Thoracic aorta (tissue), 2 donors: ENCODE data around the gene THRSP. TPM values are rescaled to one million over a fixed set of nuclear protein-coding genes. Genes with fewer than 3 reads are reported as not detected.
A peak's percentile ranks its signal among the peaks of the same experiment; 100 is the strongest.

Source experiments
- ATAC-seq: fragments of 150-250 bp; one replicate; pipeline ENCODE4 v1.8.0; 2017; ENCODE audit warnings: low read depth; ENCODE audit not compliant: insufficient number of reproducible peaks, low FRiP score
- DNase-seq: peaks from one replicate; pipeline ENCODE4 v3.0.0-alpha.2; 2020; ENCODE audit warnings: low spot score
- H3K27ac ChIP-seq, 2 donors: fragments of 200-600 bp; sonication (generic); 1 replicate in 1 of 2; 2 replicates in 1 of 2; pipeline ENCODE4 v1.5.1; 2016; ENCODE audit warnings: mild to moderate bottlenecking in 2 of 2, moderate library complexity in 2 of 2
- H3K27me3 ChIP-seq: fragments of 200-600 bp; sonication (generic); replicated peaks from 2 replicates; pipeline ENCODE4 v1.6.0; 2016; ENCODE audit warnings: mild to moderate bottlenecking; ENCODE audit not compliant: insufficient read depth
- H3K36me3 ChIP-seq: fragments of 200-600 bp; sonication (generic); one replicate; pipeline ENCODE4 v1.5.1; 2016
- H3K4me1 ChIP-seq, 2 donors: fragments of 200-600 bp; sonication (generic); 1 replicate in 1 of 2; 2 replicates in 1 of 2; pipeline versions ENCODE4 v1.5.1 to v1.6.0; 2016; ENCODE audit warnings: low read depth in 2 of 2, mild to moderate bottlenecking in 1 of 2; ENCODE audit not compliant: control insufficient read depth in 1 of 2
- H3K4me3 ChIP-seq: fragments of 200-600 bp; sonication (generic); 2 replicates; pipeline ENCODE4 v1.5.1; 2016; ENCODE audit warnings: mild to moderate bottlenecking
- H3K9me3 ChIP-seq: fragments of 200-600 bp; sonication (generic); 2 replicates; pipeline ENCODE4 v1.5.1; 2016
- CTCF ChIP-seq: fragments of 200-600 bp; sonication (generic); IDR thresholded peaks from one replicate; pipeline ENCODE4 v1.5.1; 2019; ENCODE audit warnings: antibody characterized with exemption
- total RNA-seq, 2 donors: library from RNA; depleted of rRNA; stranded (reverse); fragments of >200 nt; gene quantifications; one replicate each; pipeline versions ENCODE4 v1.1.0 to v1.2.3, GENCODE V29; 2016

The THRSP gene
- total RNA-seq, 2 donors from 2014 or later = 0.56 TPM; not detected in 1

GRCh38 chr11:78061088-78061920 lies 2.4 kb upstream of the THRSP start:
- peak; percentile 53 for ATAC-seq
- Histone ChIP-seq H3K4me1 (peaks cover 9 to 31% of the 10 kb centered on the region in 2 donors), H3K27me3 (no peaks in the 10 kb centered on the region), H3K4me3 (no peak overlapping the region), H3K27ac (peak overlapping the region; percentile 20 to 66), H3K36me3 (no peaks in the 10 kb centered on the region), H3K9me3 (no peaks in the 10 kb centered on the region)
- TF ChIP-seq CTCF = no peak
- no peak for DNase-seq

- H3K27ac ChIP-seq = peak overlapping the region in 1 of 2 donors; percentile 66
- H3K9me3 ChIP-seq = no peaks in the 10 kb centered on the region
- ATAC-seq = no peak
- no peak for TF ChIP-seq CTCF
- no peaks in the 10 kb centered on the region for H3K27me3 ChIP-seq
- no peak overlapping the region for H3K4me3 ChIP-seq
- DNase-seq = no peak
- H3K4me1 ChIP-seq = peaks cover 9 to 31% of the 10 kb centered on the region in 2 donors
- H3K36me3 ChIP-seq = no peaks in the 10 kb centered on the region
Measured at GRCh38 chr11:78061921-78062311, 1.7 kb upstream of the THRSP start.

- H3K4me1 ChIP-seq = peaks cover 9 to 31% of the 10 kb centered on the region in 2 donors
- no peaks in the 10 kb centered on the region for H3K9me3 ChIP-seq
- H3K27me3 ChIP-seq = no peaks in the 10 kb centered on the region
- DNase-seq (no peak), ATAC-seq (no peak)
- H3K27ac ChIP-seq = no peak overlapping the region
- H3K4me3 ChIP-seq = no peak overlapping the region
- TF ChIP-seq CTCF = no peak
- no peaks in the 10 kb centered on the region for H3K36me3 ChIP-seq
Measured at GRCh38 chr11:78062671-78063070, 990 bp upstream of the THRSP start.

- no peak for DNase-seq
- Histone ChIP-seq H3K36me3 (peaks cover 9% of the 10 kb centered on the region), H3K4me3 (no peak overlapping the region), H3K4me1 (peaks cover 9 to 30% of the 10 kb centered on the region in 2 donors), H3K9me3 (no peaks in the 10 kb centered on the region), H3K27ac (no peak overlapping the region), H3K27me3 (no peaks in the 10 kb centered on the region)
- ATAC-seq = no peak
- no peak for TF ChIP-seq CTCF
Measured at GRCh38 chr11:78065203-78065602, 1.5 kb downstream of the THRSP start.

- Histone ChIP-seq H3K27ac (no peak overlapping the region), H3K36me3 (peaks cover 14% of the 10 kb centered on the region), H3K4me3 (no peak overlapping the region), H3K4me1 (peaks cover 5 to 18% of the 10 kb centered on the region in 2 donors), H3K9me3 (no peaks in the 10 kb centered on the region), H3K27me3 (no peaks in the 10 kb centered on the region)
- no peak for ATAC-seq
- TF ChIP-seq CTCF = no peak
- DNase-seq = no peak
Measured at GRCh38 chr11:78066471-78066870, 2.8 kb downstream of the THRSP start.
